H1 (cell line): ENCODE results near the gene LTB. TPM values are rescaled to one million over a fixed set of nuclear protein-coding genes. Genes with fewer than 3 reads are reported as not detected.
A peak's percentile ranks its signal among the peaks of the same experiment; 100 is the strongest.

Experiments
- CTCF ChIA-PET: fragments of 300-600 bp; sonication (Branson Sonifier 250); formaldehyde crosslinking; loops from one replicate; lab custom pipeline; 2021; ENCODE audit not compliant: partially characterized antibody; lab: Charles Lee
- POLR2A ChIA-PET: fragments of 300-600 bp; sonication (Branson Sonifier 250); formaldehyde crosslinking; loops from one replicate; lab custom pipeline; 2021; ENCODE audit warnings: inconsistent platforms; ENCODE audit not compliant: partially characterized antibody; lab: Charles Lee
- DNase-seq, 2 experiments: peaks; one replicate each; pipeline versions ENCODE4 v3.0.0 to v3.0.0-alpha.2; 2010 to 2022; ENCODE audit warnings: low spot score in 2 of 2, low read depth in 1 of 2, mixed read lengths in 1 of 2
- FAIRE-seq: peaks from 2 replicates; lab custom pipeline; 2011; peaks lifted over from hg19 to GRCh38; lab: Jason Lieb, UNC
- H2AFZ ChIP-seq: 2 replicates; pipeline ENCODE4 v1.8.1; 2012; ENCODE audit warnings: low read length, inconsistent platforms
- H2AK5ac ChIP-seq: 2 replicates; pipeline ENCODE4 v1.6.1; 2013; ENCODE audit warnings: low read depth, low read length
- H2BK120ac ChIP-seq: replicated peaks from 2 replicates; pipeline ENCODE3; 2013; ENCODE audit warnings: low read depth, low read length, inconsistent platforms
- H2BK12ac ChIP-seq: 2 replicates; pipeline ENCODE4 v1.6.1; 2013; ENCODE audit warnings: low read depth, low read length
- H2BK15ac ChIP-seq: 2 replicates; pipeline ENCODE4 v1.6.1; 2013; ENCODE audit warnings: low read length
- H2BK20ac ChIP-seq: 2 replicates; pipeline ENCODE4 v1.6.1; 2013; ENCODE audit warnings: low read length
- H2BK5ac ChIP-seq: 2 replicates; pipeline ENCODE4 v1.6.1; 2013; ENCODE audit warnings: low read depth, low read length
- H3K14ac ChIP-seq: 2 replicates; pipeline ENCODE4 v1.6.1; 2013; ENCODE audit warnings: inconsistent platforms; ENCODE audit not compliant: insufficient read length
- H3K18ac ChIP-seq: 2 replicates; pipeline ENCODE4 v1.6.1; 2013; ENCODE audit warnings: low read length; ENCODE audit errors: extremely low read depth
- H3K23ac ChIP-seq: 2 replicates; pipeline ENCODE4 v1.6.1; 2013; ENCODE audit warnings: inconsistent platforms; ENCODE audit not compliant: insufficient read length
- H3K23me2 ChIP-seq: 2 replicates; pipeline ENCODE4 v1.6.1; 2013; ENCODE audit warnings: low read depth, low read length
- H3K27ac ChIP-seq: 2 replicates; pipeline ENCODE4 v1.6.1; 2011; ENCODE audit warnings: low read depth, low read length, inconsistent platforms
- H3K27me3 ChIP-seq, 4 experiments: replicated peaks in 1 of 4; 1 replicate in 1 of 4; 2 replicates in 3 of 4; pipeline versions ENCODE4 v1.6.1 to v1.8.1; 2011 to 2013; ENCODE audit warnings: low read length in 3 of 4, mild to moderate bottlenecking in 3 of 4, inconsistent platforms in 2 of 4, mixed read lengths in 2 of 4, moderate library complexity in 1 of 4; ENCODE audit not compliant: control insufficient read depth in 3 of 4, insufficient read depth in 3 of 4; ENCODE audit errors: extremely low read depth in 1 of 4
- H3K36me3 ChIP-seq, 4 experiments: 2 replicates each; pipeline versions ENCODE4 v1.6.1 to v1.8.1; 2011 to 2013; ENCODE audit warnings: mild to moderate bottlenecking in 4 of 4, low read length in 3 of 4, moderate library complexity in 2 of 4, control low read depth in 1 of 4, inconsistent platforms in 1 of 4; ENCODE audit not compliant: insufficient read depth in 4 of 4, control insufficient read depth in 2 of 4
- H3K4ac ChIP-seq: replicated peaks from 2 replicates; pipeline ENCODE3; 2013; ENCODE audit warnings: low read length, low read depth, mixed read lengths, inconsistent platforms; ENCODE audit not compliant: insufficient read length
- H3K4me1 ChIP-seq, 4 experiments: replicated peaks in 1 of 4; 1 replicate in 1 of 4; 2 replicates in 3 of 4; pipeline versions ENCODE4 v1.6.1 to v1.8.1; 2011 to 2013; ENCODE audit warnings: low read length in 3 of 4, inconsistent platforms in 2 of 4, mixed read lengths in 1 of 4; ENCODE audit not compliant: insufficient read depth in 4 of 4, control insufficient read depth in 3 of 4
- H3K4me2 ChIP-seq, 2 experiments: 2 replicates each; pipeline versions ENCODE4 v1.6.1 to v1.8.1; 2011 to 2013; ENCODE audit warnings: low read depth in 2 of 2, low read length in 2 of 2, control low read depth in 1 of 2, inconsistent platforms in 1 of 2, mild to moderate bottlenecking in 1 of 2; ENCODE audit not compliant: insufficient read depth in 1 of 2
- H3K4me3 ChIP-seq, 4 experiments: fragments of 200-600, 300-600 bp in 1 of 4; sonication (generic), shearing (Covaris generic), sonication (Bioruptor Twin) in 1 of 4; 2 replicates each; pipeline versions ENCODE4 v1.5.1 to v1.8.1; 2011 to 2016; ENCODE audit warnings: low read length in 4 of 4, low read depth in 3 of 4, control low read depth in 2 of 4, inconsistent platforms in 2 of 4, mild to moderate bottlenecking in 2 of 4, mixed read lengths in 1 of 4, moderate library complexity in 1 of 4; ENCODE audit not compliant: insufficient read depth in 2 of 4; ENCODE audit errors: extremely low read depth in 1 of 4
- H3K56ac ChIP-seq: replicated peaks from 2 replicates; pipeline ENCODE3; 2013; ENCODE audit warnings: low read depth, mild to moderate bottlenecking, mixed read lengths, low read length, inconsistent platforms; ENCODE audit not compliant: insufficient read length
- H3K79me1 ChIP-seq: 2 replicates; pipeline ENCODE4 v1.6.1; 2013; ENCODE audit warnings: low read depth, low read length, control low read depth
- H3K79me2 ChIP-seq, 2 experiments: 2 replicates each; pipeline versions ENCODE4 v1.6.1 to v1.8.1; 2012 to 2013; ENCODE audit warnings: low read length in 2 of 2, mild to moderate bottlenecking in 2 of 2, inconsistent platforms in 1 of 2; ENCODE audit not compliant: insufficient read depth in 2 of 2, control insufficient read depth in 1 of 2
- H3K9ac ChIP-seq, 4 experiments: replicated peaks in 1 of 4; 1 replicate in 1 of 4; 2 replicates in 3 of 4; pipeline versions ENCODE4 v1.6.1 to v1.8.1; 2011 to 2013; ENCODE audit warnings: low read depth in 3 of 4, low read length in 3 of 4, control low read depth in 2 of 4, mild to moderate bottlenecking in 2 of 4, moderate library complexity in 2 of 4, inconsistent platforms in 1 of 4; ENCODE audit errors: extremely low read depth in 1 of 4
- H3K9me3 ChIP-seq, 2 experiments: 2 replicates each; pipeline versions ENCODE4 v1.6.1 to v1.8.1; 2012 to 2013; ENCODE audit warnings: mild to moderate bottlenecking in 2 of 2, moderate library complexity in 2 of 2, control low read depth in 1 of 2, inconsistent platforms in 1 of 2, low read depth in 1 of 2, low read length in 1 of 2, mixed read lengths in 1 of 2; ENCODE audit not compliant: insufficient read depth in 2 of 2
- H4K20me1 ChIP-seq, 2 experiments: replicated peaks in 1 of 2; 2 replicates each; pipeline versions ENCODE3 to v1.8.1; 2011 to 2013; ENCODE audit warnings: inconsistent platforms in 2 of 2, low read length in 2 of 2, mild to moderate bottlenecking in 1 of 2; ENCODE audit not compliant: insufficient read depth in 2 of 2, control insufficient read depth in 1 of 2
- H4K5ac ChIP-seq: 2 replicates; pipeline ENCODE4 v1.6.1; 2013; ENCODE audit warnings: low read length, low read depth, mixed read lengths, inconsistent platforms; ENCODE audit not compliant: insufficient read length
- H4K8ac ChIP-seq: 2 replicates; pipeline ENCODE4 v1.8.0; 2013; ENCODE audit warnings: mild to moderate bottlenecking, moderate library complexity, low read length, inconsistent platforms; ENCODE audit not compliant: insufficient read depth; ENCODE audit errors: extremely low read depth
- H4K91ac ChIP-seq: replicated peaks from 2 replicates; pipeline ENCODE3; 2013; ENCODE audit warnings: low read length, mixed read lengths, inconsistent platforms; ENCODE audit not compliant: insufficient read length
- ATF3 ChIP-seq: IDR thresholded peaks from 2 replicates; pipeline ENCODE4 v1.6.1; 2011; ENCODE audit warnings: low read depth, mild to moderate bottlenecking, low read length; ENCODE audit not compliant: insufficient read depth
- BCL11A ChIP-seq, 2 experiments: IDR thresholded peaks; one replicate each; pipeline ENCODE4 v1.6.1; 2011; ENCODE audit warnings: low read depth in 2 of 2, low read length in 2 of 2, mild to moderate bottlenecking in 2 of 2
- JUN ChIP-seq: IDR thresholded peaks from 2 replicates; pipeline ENCODE4 v1.6.1; 2011; ENCODE audit warnings: low read depth, mild to moderate bottlenecking, improper control_type of control experiment, low read length
- JUND ChIP-seq: IDR thresholded peaks from 2 replicates; pipeline ENCODE4 v1.6.1; 2011; ENCODE audit warnings: mild to moderate bottlenecking, improper control_type of control experiment, low read length
- POLR2AphosphoS5 ChIP-seq: IDR thresholded peaks from 2 replicates; pipeline ENCODE4 v1.6.1; 2011; ENCODE audit warnings: low read depth, low read length
- RAD21 ChIP-seq, 2 experiments: IDR thresholded peaks in 1 of 2; conservative IDR thresholded peaks in 1 of 2; 2 replicates each; pipeline ENCODE4 v1.6.1; 2011; ENCODE audit warnings: low read depth in 2 of 2, low read length in 2 of 2, improper control_type of control experiment in 1 of 2, inconsistent platforms in 1 of 2, mild to moderate bottlenecking in 1 of 2, moderate library complexity in 1 of 2
- RNF2 ChIP-seq: fragments of 200-900, 300-1000 bp; sonication (generic); IDR thresholded peaks from 2 replicates; pipeline ENCODE4 v1.7.1; 2016; ENCODE audit warnings: borderline replicate concordance, low read depth, mild to moderate bottlenecking, antibody characterized with exemption, low read length; ENCODE audit not compliant: poor library complexity, severe bottlenecking; ENCODE audit errors: missing control alignments
- SIN3A ChIP-seq, 2 experiments: IDR thresholded peaks in 1 of 2; conservative IDR thresholded peaks in 1 of 2; 2 replicates each; pipeline ENCODE4 v1.6.1; 2011 to 2012; ENCODE audit warnings: low read length in 2 of 2, improper control_type of control experiment in 1 of 2, low read depth in 1 of 2, mild to moderate bottlenecking in 1 of 2
- SP2 ChIP-seq: IDR thresholded peaks from 2 replicates; pipeline ENCODE4 v1.6.1; 2012; ENCODE audit warnings: mild to moderate bottlenecking, low read length, inconsistent platforms
- TEAD4 ChIP-seq: IDR thresholded peaks from 2 replicates; pipeline ENCODE4 v1.6.1; 2012; ENCODE audit warnings: low read depth, low read length, inconsistent platforms, mixed read lengths
- WGBS, 2 experiments: shearing (Covaris generic) in 1 of 2; methylation state at CpG; one replicate each; pipeline versions ENCODE4 v1.1.6 to v1.1.7; 2013 to 2015; ENCODE audit warnings: low lambda C conversion rate in 2 of 2, mixed read lengths in 2 of 2, inconsistent platforms in 1 of 2, low coverage in 1 of 2, missing lambda C conversion rate in 1 of 2; ENCODE audit not compliant: insufficient replicate concordance in 2 of 2, insufficient coverage in 1 of 2, insufficient read length in 1 of 2; ENCODE audit errors: extremely low coverage in 1 of 2, missing lambda C conversion rate in 1 of 2; 5-methylcytosine and 5-hydroxymethylcytosine counted together
- polyA plus RNA-seq, 7 experiments: library from polyadenylated mRNA; depleted of rRNA in 3 of 7; stranded (reverse) in 5 of 7; unstranded in 2 of 7; fragments of >200 nt in 5 of 7; fragments of 200-250 nt in 2 of 7; gene quantifications; 1 replicate in 5 of 7; 2 replicates in 1 of 7; 4 replicates in 1 of 7; pipeline versions ENCODE4 v1.2.1 to v1.2.3, GENCODE V29; 2011 to 2013; ENCODE audit warnings: missing spikeins in 2 of 7, mixed read lengths in 2 of 7
- total RNA-seq: library from RNA; stranded (reverse); fragmentation: NEBNext Ultra II Directional; extraction: Animal tissue kit (Norgen Biotek cat#: 25700); gene quantifications from 2 replicates; pipeline ENCODE4 v1.2.1, GENCODE V29; 2021

Gene LTB
- total and polyA plus RNA-seq, 2 of the 8 experiments (the other 6 are each of a cell fraction or from before 2014, with no cell fraction given), result 0.43 to 0.47 TPM

GRCh38 chr6:31610968-31611367, 28.7 kb upstream of the LTB start:
- 93% methylated on average over 4 of the region's 4 CpGs; no CpG with 5 or more reads in 1 of the 2 experiments for WGBS, 2 experiments
- no peak overlapping the region for H2BK5ac ChIP-seq
- no peak for TF ChIP-seq JUN
- no peak for TF ChIP-seq ATF3
- TF ChIP-seq POLR2AphosphoS5, result no peak
- TF ChIP-seq JUND, result no peak
- TF ChIP-seq TEAD4, result no peak
- TF ChIP-seq RNF2, result no peak
- TF ChIP-seq BCL11A (IDR thresholded peaks at IDR 0.05; ENCODE audit: low read depth in 2 of 2, low read length in 2 of 2), result no peak
- TF ChIP-seq SP2, result no peak
- TF ChIP-seq SIN3A (conservative IDR thresholded peaks at IDR 0.05 in 1 of 2, IDR thresholded peaks at IDR 0.05 in 1 of 2; ENCODE audit: low read depth in 1 of 2, low read length in 2 of 2), result no peak
- no peak for TF ChIP-seq RAD21 (IDR thresholded peaks at IDR 0.05 in 1 of 2, conservative IDR thresholded peaks at IDR 0.05 in 1 of 2; ENCODE audit: low read depth in 2 of 2, low read length in 2 of 2)

More at GRCh38 chr6:31610968-31611367, 28.7 kb upstream of the LTB start:
- FAIRE-seq (no peak), DNase-seq (no peak)
- Histone ChIP-seq H3K9ac (no peak overlapping the region), H3K14ac (no peak overlapping the region), H3K36me3 (no peaks in the 10 kb centered on the region), H2BK15ac (no peak overlapping the region), H2AFZ (no peak overlapping the region), H3K23ac (no peak overlapping the region), H3K4me3 (no peak overlapping the region), H3K56ac (no peak overlapping the region), H4K91ac (no peak overlapping the region), H3K18ac (no peak overlapping the region), H3K4me2 (no peak overlapping the region), H3K9me3 (no peaks in the 10 kb centered on the region), H3K27me3 (no peaks in the 10 kb centered on the region), H2BK20ac (0 out of 2 replicates have a peak overlapping the region, but pooled peaks have one; percentile 80), H4K8ac (no peak overlapping the region), H4K5ac (no peak overlapping the region), H2BK120ac (peak overlapping the region; percentile 54), H3K79me2 (no peaks in the 10 kb centered on the region), H3K23me2 (no peaks in the 10 kb centered on the region), H3K4ac (no peak overlapping the region), H3K4me1 (peaks cover 2 to 10% (median 4%) of the 10 kb centered on the region in 4 experiments; a peak in 6 of 7 replicates), H4K20me1 (no peaks in the 10 kb centered on the region), H3K27ac (no peak overlapping the region), H2BK12ac (no peak overlapping the region; the same call in 1 of the 2 replicates), H3K79me1 (no peaks in the 10 kb centered on the region), H2AK5ac (0 out of 2 replicates have a peak overlapping the region, but pooled peaks have one; percentile 39)
- CTCF ChIA-PET, result interaction anchor here (6.2 to 21.1 kb wide), 2 partner anchors 13 to 61 kb away, joined by 63 to 613 read pairs; partner anchors contain the start of genes ATP6V1G2, DDX39B and NFKBIL1
- POLR2A ChIA-PET, result interaction anchor here (0.7 to 2.7 kb wide), 7 partner anchors 8 to 73 kb away, joined by 3 to 8 read pairs (median 3); no protein-coding TSS in a partner anchor
